Measurements from ENCODE around the gene NCOR2.

GRCh38 chr12:124563809-124564208 lies 3.6 kb downstream of the NCOR2 start:
- TF ChIP-seq, protein P1, sequence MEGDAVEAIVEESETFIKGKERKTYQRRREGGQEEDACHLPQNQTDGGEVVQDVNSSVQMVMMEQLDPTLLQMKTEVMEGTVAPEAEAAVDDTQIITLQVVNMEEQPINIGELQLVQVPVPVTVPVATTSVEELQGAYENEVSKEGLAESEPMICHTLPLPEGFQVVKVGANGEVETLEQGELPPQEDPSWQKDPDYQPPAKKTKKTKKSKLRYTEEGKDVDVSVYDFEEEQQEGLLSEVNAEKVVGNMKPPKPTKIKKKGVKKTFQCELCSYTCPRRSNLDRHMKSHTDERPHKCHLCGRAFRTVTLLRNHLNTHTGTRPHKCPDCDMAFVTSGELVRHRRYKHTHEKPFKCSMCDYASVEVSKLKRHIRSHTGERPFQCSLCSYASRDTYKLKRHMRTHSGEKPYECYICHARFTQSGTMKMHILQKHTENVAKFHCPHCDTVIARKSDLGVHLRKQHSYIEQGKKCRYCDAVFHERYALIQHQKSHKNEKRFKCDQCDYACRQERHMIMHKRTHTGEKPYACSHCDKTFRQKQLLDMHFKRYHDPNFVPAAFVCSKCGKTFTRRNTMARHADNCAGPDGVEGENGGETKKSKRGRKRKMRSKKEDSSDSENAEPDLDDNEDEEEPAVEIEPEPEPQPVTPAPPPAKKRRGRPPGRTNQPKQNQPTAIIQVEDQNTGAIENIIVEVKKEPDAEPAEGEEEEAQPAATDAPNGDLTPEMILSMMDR (IDR thresholded peaks at IDR 0.05; ENCODE audit: poor library complexity, severe bottlenecking) = no peak
- TF ChIP-seq EP300 (conservative IDR thresholded peaks at IDR 0.05; ENCODE audit: poor library complexity, severe bottlenecking) = no peak
- TF ChIP-seq EZH2 (IDR thresholded peaks at IDR 0.05; ENCODE audit: borderline replicate concordance, insufficient read depth, low read length, poor library complexity, severe bottlenecking) = no peak
- TF ChIP-seq SMC3 (conservative IDR thresholded peaks at IDR 0.05; ENCODE audit: poor library complexity) = no peak
- TF ChIP-seq RAD21 (conservative IDR thresholded peaks at IDR 0.05) = no peak
- no peak for TF ChIP-seq TAF1 (IDR thresholded peaks at IDR 0.05; ENCODE audit: low read depth)

Data from neural cell (in vitro differentiated cells).